H9 (cell line): ENCODE measurements around the gene KIRREL3. TPM values are rescaled to one million over a fixed set of nuclear protein-coding genes. Genes with fewer than 3 reads are reported as not detected.

Source experiments
- DNase-seq: peaks from one replicate; pipeline ENCODE4 v3.0.0-alpha.2; 2017
- H2AFZ ChIP-seq: one replicate; pipeline ENCODE4 v1.6.1; 2013; ENCODE audit warnings: mild to moderate bottlenecking, low read length, control low read depth, moderate library complexity
- H2AK5ac ChIP-seq: 2 replicates; pipeline ENCODE4 v1.6.1; 2013; ENCODE audit warnings: low read length, control low read depth, mixed read lengths; ENCODE audit not compliant: insufficient read length
- H2BK120ac ChIP-seq: one replicate; pipeline ENCODE4 v1.6.1; 2013; ENCODE audit warnings: low read depth, mild to moderate bottlenecking, low read length, control low read depth, inconsistent platforms; ENCODE audit not compliant: poor library complexity, severe bottlenecking
- H2BK12ac ChIP-seq: 2 replicates; pipeline ENCODE4 v1.6.1; 2013; ENCODE audit warnings: low read length, control low read depth, mixed read lengths, low read depth; ENCODE audit not compliant: insufficient read length
- H2BK15ac ChIP-seq: 2 replicates; pipeline ENCODE4 v1.6.1; 2013; ENCODE audit warnings: low read depth, low read length, control low read depth
- H2BK20ac ChIP-seq: one replicate; pipeline ENCODE4 v1.6.1; 2013; ENCODE audit warnings: low read depth, mild to moderate bottlenecking, low read length, control low read depth, inconsistent platforms; ENCODE audit not compliant: poor library complexity, severe bottlenecking
- H2BK5ac ChIP-seq: 2 replicates; pipeline ENCODE4 v1.6.1; 2013; ENCODE audit warnings: low read length, control low read depth, mixed read lengths; ENCODE audit not compliant: insufficient read length
- H3K14ac ChIP-seq: 2 replicates; pipeline ENCODE4 v1.6.1; 2013; ENCODE audit warnings: low read length, control low read depth; ENCODE audit not compliant: insufficient read depth
- H3K18ac ChIP-seq: 2 replicates; pipeline ENCODE4 v1.6.1; 2013; ENCODE audit warnings: low read depth, mild to moderate bottlenecking, mixed read lengths, low read length, control low read depth; ENCODE audit not compliant: insufficient read length
- H3K23ac ChIP-seq: 2 replicates; pipeline ENCODE4 v1.6.1; 2013; ENCODE audit warnings: low read length, control low read depth, mixed read lengths, low read depth; ENCODE audit not compliant: insufficient read length
- H3K23me2 ChIP-seq: 2 replicates; pipeline ENCODE4 v1.6.1; 2013; ENCODE audit warnings: low read depth, mild to moderate bottlenecking, mixed read lengths, low read length, control low read depth; ENCODE audit not compliant: insufficient read length, poor library complexity, severe bottlenecking
- H3K27ac ChIP-seq: 2 replicates; pipeline ENCODE4 v1.5.1; 2013; ENCODE audit warnings: low read length, control low read depth, mixed read lengths, low read depth; ENCODE audit not compliant: insufficient read length
- H3K27me3 ChIP-seq: 2 replicates; pipeline ENCODE4 v1.6.1; 2013; ENCODE audit warnings: low read length, control low read depth, inconsistent platforms; ENCODE audit not compliant: insufficient read depth
- H3K4ac ChIP-seq: 2 replicates; pipeline ENCODE4 v1.6.1; 2013; ENCODE audit warnings: low read depth, mild to moderate bottlenecking, control low read depth, inconsistent platforms, low read length, moderate library complexity
- H3K4me1 ChIP-seq: 2 replicates; pipeline ENCODE4 v1.6.1; 2013; ENCODE audit warnings: low read length, control low read depth, inconsistent platforms; ENCODE audit not compliant: insufficient read depth
- H3K4me2 ChIP-seq: 2 replicates; pipeline ENCODE4 v1.6.1; 2013; ENCODE audit warnings: low read length, control low read depth, mixed read lengths; ENCODE audit not compliant: insufficient read length, insufficient read depth
- H3K56ac ChIP-seq: 2 replicates; pipeline ENCODE4 v1.6.1; 2013; ENCODE audit warnings: low read depth, mild to moderate bottlenecking, mixed read lengths, low read length, control low read depth; ENCODE audit not compliant: insufficient read length
- H3K79me1 ChIP-seq: 2 replicates; pipeline ENCODE4 v1.6.1; 2013; ENCODE audit warnings: low read depth, mild to moderate bottlenecking, moderate library complexity, low read length, control low read depth, inconsistent platforms; ENCODE audit not compliant: insufficient read depth, poor library complexity, severe bottlenecking
- H3K79me2 ChIP-seq: 2 replicates; pipeline ENCODE4 v1.6.1; 2013; ENCODE audit warnings: low read length, control low read depth, inconsistent platforms; ENCODE audit not compliant: insufficient read depth
- H3K9ac ChIP-seq: 2 replicates; pipeline ENCODE4 v1.6.1; 2013; ENCODE audit warnings: low read length, control low read depth, mixed read lengths; ENCODE audit not compliant: insufficient read length; ENCODE audit errors: extremely low read depth
- H3K9me3 ChIP-seq: one replicate; pipeline ENCODE4 v1.6.1; 2013; ENCODE audit warnings: low read depth, low read length, inconsistent platforms; ENCODE audit not compliant: control insufficient read depth
- H3T11ph ChIP-seq: one replicate; pipeline ENCODE4 v1.6.1; 2013; ENCODE audit warnings: mild to moderate bottlenecking, low read length, control low read depth, inconsistent platforms
- H4K20me1 ChIP-seq: one replicate; pipeline ENCODE4 v1.6.1; 2013; ENCODE audit not compliant: control insufficient read depth, insufficient read length, insufficient read depth
- H4K5ac ChIP-seq: 2 replicates; pipeline ENCODE4 v1.6.1; 2013; ENCODE audit warnings: low read depth, mild to moderate bottlenecking, mixed read lengths, low read length, control low read depth; ENCODE audit not compliant: insufficient read length
- H4K8ac ChIP-seq: replicated peaks from 2 replicates; pipeline ENCODE4 v1.6.1; 2013; ENCODE audit warnings: low read length, control low read depth, mixed read lengths, low read depth; ENCODE audit not compliant: insufficient read length
- H4K91ac ChIP-seq: 2 replicates; pipeline ENCODE4 v1.6.1; 2013; ENCODE audit warnings: low read depth, mild to moderate bottlenecking, moderate library complexity, mixed read lengths, low read length, control low read depth; ENCODE audit not compliant: insufficient read length
- H3K27ac Mint-ChIP-seq, 3 experiments: 2 replicates in 2 of 3; 3 replicates in 1 of 3; pipeline ENCODE4 v1.8.0; 2020 to 2021; ENCODE audit warnings: mixed read lengths in 3 of 3, mild to moderate bottlenecking in 1 of 3, moderate library complexity in 1 of 3
- H3K27me3 Mint-ChIP-seq: 2 replicates; pipeline ENCODE4 v1.8.0; 2021; ENCODE audit warnings: low read depth, mild to moderate bottlenecking, moderate library complexity, mixed read lengths
- H3K36me3 Mint-ChIP-seq, 3 experiments: 2 replicates in 2 of 3; 3 replicates in 1 of 3; pipeline ENCODE4 v1.8.0; 2020 to 2021; ENCODE audit warnings: low read depth in 3 of 3, mixed read lengths in 3 of 3; ENCODE audit not compliant: insufficient read depth in 1 of 3
- H3K4me1 Mint-ChIP-seq, 2 experiments: 2 replicates each; pipeline ENCODE4 v1.8.0; 2020; ENCODE audit warnings: mixed read lengths in 2 of 2
- H3K4me3 Mint-ChIP-seq, 2 experiments: 2 replicates in 1 of 2; 3 replicates in 1 of 2; pipeline ENCODE4 v1.8.0; 2020 to 2021; ENCODE audit warnings: mild to moderate bottlenecking in 2 of 2, mixed read lengths in 2 of 2, moderate library complexity in 1 of 2
- H3K9me3 Mint-ChIP-seq, 2 experiments: 2 replicates in 1 of 2; 3 replicates in 1 of 2; pipeline ENCODE4 v1.8.0; 2020; ENCODE audit warnings: mild to moderate bottlenecking in 2 of 2, mixed read lengths in 2 of 2, moderate library complexity in 1 of 2
- CTCF ChIP-seq: fragments of 200-600 bp; sonication (generic); conservative IDR thresholded peaks from 3 replicates; pipeline ENCODE4 v1.8.0; 2021; ENCODE audit warnings: antibody characterized with exemption, mild to moderate bottlenecking
- WGBS: extraction: QIAGEN DNeasy Blood & Tissue Kit; methylation state at CpG from one replicate; pipeline ENCODE4 v1.1.7; 2013; ENCODE audit warnings: missing lambda C conversion rate, low lambda C conversion rate, mixed read lengths; ENCODE audit not compliant: insufficient read length; ENCODE audit errors: extremely low coverage; 5-methylcytosine and 5-hydroxymethylcytosine counted together
- total RNA-seq: library from RNA; stranded (reverse); gene quantifications from 2 replicates; pipeline ENCODE4 v1.2.1, GENCODE V29; 2021

KIRREL3 gene
- total RNA-seq, 1 experiment from 2014 or later, result 0.17 TPM

DNA sequence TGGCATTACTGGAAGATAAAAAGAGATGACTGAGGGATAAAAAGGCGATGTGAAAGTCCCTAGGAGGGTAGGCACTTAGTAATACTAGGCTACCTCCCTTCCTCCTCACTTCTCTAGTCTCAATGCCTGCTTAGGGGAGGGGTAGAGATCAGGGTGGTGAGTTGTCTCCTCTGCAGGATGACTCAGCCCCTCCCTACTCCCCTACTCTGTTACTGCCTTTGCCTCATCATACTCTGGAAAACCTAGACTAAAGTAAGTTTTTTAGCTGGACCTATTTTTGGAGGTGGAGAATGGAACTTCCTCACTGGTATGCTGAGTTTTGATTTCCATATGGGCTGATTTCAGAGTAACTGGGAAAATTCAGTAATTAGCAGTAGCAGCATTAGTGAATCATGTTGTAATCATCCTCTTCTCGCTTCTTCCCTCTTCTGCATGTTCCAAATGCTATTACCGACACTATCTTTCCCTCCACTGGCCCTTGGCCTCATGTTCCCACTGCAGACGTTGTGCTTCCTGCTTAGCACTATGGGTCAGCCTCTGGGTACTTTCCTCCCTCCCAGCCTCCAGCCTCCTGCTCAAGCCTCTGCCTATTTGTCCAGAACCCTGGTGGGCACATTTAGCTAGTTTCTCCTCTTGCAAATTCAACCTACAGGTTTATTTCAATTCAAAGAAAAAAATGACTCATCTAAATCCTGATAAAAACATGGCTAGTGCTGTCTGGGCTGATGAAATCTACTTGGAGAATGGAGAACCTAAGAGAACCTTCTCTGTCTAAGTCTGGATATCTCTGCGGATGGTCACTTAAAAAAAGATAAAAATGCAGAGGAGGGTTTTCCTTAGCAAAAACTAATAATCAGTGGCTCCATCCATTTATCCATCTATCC is 363.4 kb downstream of the KIRREL3 start:
- Histone ChIP-seq H3K9me3 (no peaks in the 10 kb centered on the region), H3K23me2 (no peaks in the 10 kb centered on the region), H2AK5ac (no peak overlapping the region), H3K79me2 (no peaks in the 10 kb centered on the region), H4K91ac (no peak overlapping the region), H2BK20ac (no peak overlapping the region), H3K4ac (no peak overlapping the region), H4K8ac (no peak overlapping the region), H3T11ph (no peak overlapping the region), H2BK12ac (no peak overlapping the region), H3K18ac (no peak overlapping the region), H4K5ac (no peak overlapping the region), H3K56ac (no peak overlapping the region), H2BK120ac (no peak overlapping the region), H3K4me2 (no peak overlapping the region), H3K23ac (no peak overlapping the region), H3K27me3 (no peaks in the 10 kb centered on the region), H2BK15ac (no peak overlapping the region), H2BK5ac (no peak overlapping the region), H3K79me1 (no peaks in the 10 kb centered on the region), H4K20me1 (no peaks in the 10 kb centered on the region), H3K4me1 (peaks cover 7% of the 10 kb centered on the region; the same call in 1 of the 2 replicates), H3K9ac (no peak overlapping the region), H3K14ac (no peak overlapping the region), H3K27ac (no peak overlapping the region), H2AFZ (no peak overlapping the region)
- Mint-ChIP-seq H3K27me3 (no peaks in the 10 kb centered on the region; the same call in 1 of the 2 replicates), H3K27ac (peak overlapping the region in 1 of 3 experiments; percentile 35; a peak in 1 of 7 replicates), H3K36me3 (no peaks in the 10 kb centered on the region), H3K4me3 (no peak overlapping the region), H3K4me1 (peaks cover 37 to 46% of the 10 kb centered on the region in 2 experiments), H3K9me3 (no peaks in the 10 kb centered on the region)
- TF ChIP-seq CTCF, result no peak
- no CpG with 5 or more reads among the region's 5 CpGs for WGBS
- no peak for DNase-seq
